Lower leg skin (tissue), 3 donors: ENCODE measurements around the gene SIK2.

Experiments used
- CTCF ChIP-seq, 3 donors: fragments of 450-650 bp; IDR thresholded peaks; one replicate each; pipeline ENCODE4 v1.5.1; 2016; ENCODE audit warnings: antibody characterized with exemption in 3 of 3, mild to moderate bottlenecking in 3 of 3, moderate library complexity in 2 of 3
- POLR2A ChIP-seq, 2 donors: fragments of 450-650 bp; IDR thresholded peaks; one replicate each; pipeline ENCODE4 v1.6.1; 2016 to 2017; ENCODE audit warnings: antibody characterized with exemption in 2 of 2, mild to moderate bottlenecking in 1 of 2, moderate library complexity in 1 of 2

GRCh38 chr11:111627591-111627990, 25.3 kb downstream of the SIK2 start:
- no peak for TF ChIP-seq CTCF (IDR thresholded peaks at IDR 0.05)
- no peak for TF ChIP-seq POLR2A (IDR thresholded peaks at IDR 0.05)
